Esophagus muscularis mucosa (tissue), 4 donors: ENCODE results near the gene CPXM1. TPM values are rescaled to one million over a fixed set of nuclear protein-coding genes. Genes with fewer than 3 reads are reported as not detected.
"Not testable (repeated sequence)": the region's sequence is repeated elsewhere in the genome, so short reads cannot be mapped to it uniquely, and the experiment has no call there.

ENCODE experiments used
- DNase-seq: peaks from one replicate; pipeline ENCODE4 v3.0.0-alpha.2; 2017; ENCODE audit errors: extremely low spot score
- H3K27ac ChIP-seq, 4 donors: fragments of 200-600 bp; sonication (generic); replicated peaks in 1 of 4; 1 replicate in 3 of 4; 2 replicates in 1 of 4; pipeline ENCODE4 v1.5.1; 2016 to 2019; ENCODE audit warnings: mild to moderate bottlenecking in 1 of 4
- H3K27me3 ChIP-seq, 4 donors: fragments of 200-600 bp; sonication (generic); one replicate each; pipeline versions ENCODE4 v1.5.1 to v1.6.0; 2016 to 2019
- H3K36me3 ChIP-seq, 4 donors: fragments of 200-600 bp; sonication (generic); one replicate each; pipeline ENCODE4 v1.5.1; 2016 to 2019
- H3K4me1 ChIP-seq, 4 donors: fragments of 200-600 bp; sonication (generic); one replicate each; pipeline ENCODE4 v1.5.1; 2016 to 2019
- H3K4me3 ChIP-seq, 4 donors: fragments of 200-600 bp; sonication (generic); 1 replicate in 2 of 4; 2 replicates in 2 of 4; pipeline ENCODE4 v1.5.1; 2016 to 2019; ENCODE audit warnings: mild to moderate bottlenecking in 4 of 4, moderate library complexity in 1 of 4
- H3K9me3 ChIP-seq, 4 donors: fragments of 200-600 bp; sonication (generic); 1 replicate in 3 of 4; 2 replicates in 1 of 4; pipeline ENCODE4 v1.5.1; 2016 to 2019
- CTCF ChIP-seq, 3 experiments: fragments of 200-600 bp in 2 of 3; fragments of 450-650 bp in 1 of 3; sonication (generic) in 2 of 3; IDR thresholded peaks; one replicate each; pipeline ENCODE4 v1.5.1; 2017 to 2019; ENCODE audit warnings: antibody characterized with exemption in 3 of 3, mild to moderate bottlenecking in 2 of 3, moderate library complexity in 1 of 3
- EP300 ChIP-seq: sonication (generic); formaldehyde crosslinking; IDR thresholded peaks from one replicate; pipeline ENCODE4 v1.6.1; 2017; ENCODE audit warnings: antibody characterized with exemption
- POLR2A ChIP-seq: fragments of 450-650 bp; IDR thresholded peaks from one replicate; pipeline ENCODE4 v1.6.1; 2017; ENCODE audit warnings: antibody characterized with exemption, moderate library complexity, mild to moderate bottlenecking, low read depth
- POLR2AphosphoS5 ChIP-seq, 2 donors: sonication (generic); formaldehyde crosslinking; IDR thresholded peaks; one replicate each; pipeline ENCODE4 v1.6.1; 2017; ENCODE audit warnings: antibody characterized with exemption in 2 of 2
- WGBS: methylation state at CpG from one replicate; pipeline ENCODE4 v1.1.5; 2018; 5-methylcytosine and 5-hydroxymethylcytosine counted together
- intact Hi-C: fragments of 100-400 bp; cut with DNase I; formaldehyde crosslinking; loops from one replicate; pipeline ENCODE4 v1.15.1; 2023
- total RNA-seq, 4 donors: library from RNA; depleted of rRNA; stranded (reverse); fragments of >200 nt; gene quantifications; one replicate each; pipeline versions ENCODE4 v1.1.0 to v1.2.1, GENCODE V29; 2016

Gene CPXM1
- total RNA-seq, 4 donors from 2014 or later: 0.17 to 1.3 (median 0.45) TPM; not detected in 1

- H3K9me3 ChIP-seq: peaks cover 0 to 10% (median 4%) of the 10 kb centered on the region in 4 donors
- no peak overlapping the region for H3K27ac ChIP-seq
- no peaks in the 10 kb centered on the region for H3K36me3 ChIP-seq
- WGBS: 73% methylated on average over 9 of the region's 9 CpGs
- no peak overlapping the region for H3K4me3 ChIP-seq
- TF ChIP-seq CTCF (IDR thresholded peaks at IDR 0.05) (no peak), POLR2A (no peak), EP300 (no peak), POLR2AphosphoS5 (IDR thresholded peaks at IDR 0.05) (no peak)
- peaks cover 0 to 44% (median 4%) of the 10 kb centered on the region in 4 donors for H3K27me3 ChIP-seq
- H3K4me1 ChIP-seq: no peaks in the 10 kb centered on the region
- DNase-seq: no peak
- intact Hi-C loops: no loop called here
These were observed 26.6 kb downstream of the CPXM1 start for GRCh38 chr20:2773812-2774211.

- no peak for DNase-seq
- Histone ChIP-seq H3K27me3 (peaks cover 0 to 62% (median 4%) of the 10 kb centered on the region in 4 donors), H3K4me1 (peaks cover 0 to 13% (median 11%) of the 10 kb centered on the region in 4 donors), H3K36me3 (no peaks in the 10 kb centered on the region), H3K4me3 (no peak overlapping the region), H3K9me3 (peaks cover 0 to 10% (median 4%) of the 10 kb centered on the region in 4 donors), H3K27ac (no peak overlapping the region)
- 47% methylated on average over 12 of the region's 12 CpGs for WGBS
- intact Hi-C loops: no loop called here
- TF ChIP-seq POLR2A: no peak
- TF ChIP-seq POLR2AphosphoS5 (IDR thresholded peaks at IDR 0.05): no peak
- no peak for TF ChIP-seq CTCF (IDR thresholded peaks at IDR 0.05)
- no peak for TF ChIP-seq EP300
These were observed 28.8 kb downstream of the CPXM1 start for GRCh38 chr20:2771631-2772080.

- H3K27me3 ChIP-seq: peaks cover 0 to 66% (median 9%) of the 10 kb centered on the region in 4 donors
- H3K4me1 ChIP-seq: peaks cover 0 to 13% (median 11%) of the 10 kb centered on the region in 4 donors
- WGBS: 93% methylated on average over 11 of the region's 12 CpGs
- H3K36me3 ChIP-seq, DNase-seq, intact Hi-C loops, H3K27ac ChIP-seq, H3K4me3 ChIP-seq, H3K9me3 ChIP-seq: not testable (repeated sequence)
These were observed 30.3 kb downstream of the CPXM1 start for GRCh38 chr20:2770091-2770490.

- Histone ChIP-seq H3K27me3 (peaks cover 0 to 72% (median 11%) of the 10 kb centered on the region in 4 donors), H3K36me3 (no peaks in the 10 kb centered on the region), H3K27ac (no peak overlapping the region), H3K9me3 (no peaks in the 10 kb centered on the region), H3K4me1 (peaks cover 0 to 13% (median 11%) of the 10 kb centered on the region in 4 donors), H3K4me3 (no peak overlapping the region)
- intact Hi-C loops: no loop called here
- WGBS: 61% methylated on average over 4 of the region's 5 CpGs
- DNase-seq: no peak
- no peak for TF ChIP-seq POLR2AphosphoS5 (IDR thresholded peaks at IDR 0.05)
- TF ChIP-seq EP300: no peak
- TF ChIP-seq POLR2A: no peak
- TF ChIP-seq CTCF (IDR thresholded peaks at IDR 0.05): no peak
These were observed 31.8 kb downstream of the CPXM1 start for GRCh38 chr20:2768632-2769015.

- intact Hi-C loops: no loop called here
These were observed 32.4 kb downstream of the CPXM1 start for GRCh38 chr20:2767768-2768631.

More at GRCh38 chr20:2767768-2768631, 32.4 kb downstream of the CPXM1 start:
- H3K36me3 ChIP-seq: no peaks in the 10 kb centered on the region
- no peaks in the 10 kb centered on the region for H3K9me3 ChIP-seq
- H3K27me3 ChIP-seq: peaks cover 0 to 78% (median 14%) of the 10 kb centered on the region in 4 donors
- no peak for TF ChIP-seq CTCF (IDR thresholded peaks at IDR 0.05)
- TF ChIP-seq POLR2A: no peak
- H3K27ac ChIP-seq: no peak overlapping the region
- H3K4me3 ChIP-seq: no peak overlapping the region
- peaks cover 0 to 13% (median 11%) of the 10 kb centered on the region in 4 donors for H3K4me1 ChIP-seq
- DNase-seq: no peak
- WGBS: 34% methylated on average over 9 of the region's 15 CpGs
